Keratinocyte (primary cell): ENCODE data around the gene SLBP. TPM values are rescaled to one million over a fixed set of nuclear protein-coding genes. Genes with fewer than 3 reads are reported as not detected.

Experiments
- DNase-seq: peaks from one replicate; pipeline ENCODE4 v3.0.0-alpha.2; 2011; ENCODE audit warnings: low read depth, missing footprints, low spot score
- FAIRE-seq: peaks from 2 replicates; lab custom pipeline; 2011; peaks lifted over from hg19 to GRCh38; lab: Jason Lieb, UNC
- H2AFZ ChIP-seq: 2 replicates; pipeline ENCODE4 v1.6.0; 2012; ENCODE audit warnings: low read length, control low read depth, inconsistent platforms; ENCODE audit not compliant: control insufficient read depth
- H3K27ac ChIP-seq: 2 replicates; pipeline ENCODE4 v1.5.1; 2011; ENCODE audit warnings: low read length; ENCODE audit not compliant: control insufficient read depth, insufficient read depth
- H3K27me3 ChIP-seq: 3 replicates; pipeline ENCODE4 v1.6.0; 2011; ENCODE audit warnings: low read length; ENCODE audit not compliant: control insufficient read depth, insufficient read depth; ENCODE audit errors: extremely low read depth
- H3K36me3 ChIP-seq, 2 experiments: 2 replicates in 1 of 2; 3 replicates in 1 of 2; pipeline ENCODE4 v1.5.1; 2011; ENCODE audit warnings: low read length in 2 of 2, mild to moderate bottlenecking in 1 of 2; ENCODE audit not compliant: control insufficient read depth in 2 of 2, insufficient read depth in 2 of 2; ENCODE audit errors: extremely low read depth in 1 of 2
- H3K4me1 ChIP-seq: 3 replicates; pipeline ENCODE4 v1.5.1; 2011; ENCODE audit warnings: low read length; ENCODE audit not compliant: control insufficient read depth, insufficient read depth; ENCODE audit errors: extremely low read depth
- H3K4me2 ChIP-seq: 3 replicates; pipeline ENCODE4 v1.6.0; 2011; ENCODE audit warnings: low read depth, low read length; ENCODE audit not compliant: control insufficient read depth, insufficient read depth; ENCODE audit errors: extremely low read depth
- H3K4me3 ChIP-seq, 3 experiments: fragments of 200-600 bp in 1 of 3; sonication (generic) in 1 of 3; 2 replicates in 2 of 3; 3 replicates in 1 of 3; pipeline ENCODE4 v1.5.1; 2011 to 2016; ENCODE audit warnings: low read length in 3 of 3, mild to moderate bottlenecking in 3 of 3, control low read depth in 2 of 3, inconsistent platforms in 1 of 3, low read depth in 1 of 3, mixed read lengths in 1 of 3, mixed run types in 1 of 3, moderate library complexity in 1 of 3; ENCODE audit not compliant: control insufficient read depth in 2 of 3, insufficient read depth in 2 of 3; ENCODE audit errors: extremely low read depth in 1 of 3
- H3K79me2 ChIP-seq: 2 replicates; pipeline ENCODE4 v1.6.0; 2012; ENCODE audit warnings: low read length; ENCODE audit not compliant: control insufficient read depth, insufficient read depth
- H3K9ac ChIP-seq: 3 replicates; pipeline ENCODE4 v1.6.0; 2011; ENCODE audit warnings: low read length; ENCODE audit not compliant: control insufficient read depth, insufficient read depth; ENCODE audit errors: extremely low read depth
- H3K9me1 ChIP-seq: 3 replicates; pipeline ENCODE4 v1.6.0; 2011; ENCODE audit warnings: low read length; ENCODE audit not compliant: control insufficient read depth, insufficient read depth; ENCODE audit errors: extremely low read depth
- H3K9me3 ChIP-seq: 2 replicates; pipeline ENCODE4 v1.5.1; 2012; ENCODE audit warnings: low read depth, low read length; ENCODE audit not compliant: control insufficient read depth
- H4K20me1 ChIP-seq: 3 replicates; pipeline ENCODE4 v1.6.0; 2011; ENCODE audit warnings: low read length; ENCODE audit not compliant: control insufficient read depth, insufficient read depth; ENCODE audit errors: extremely low read depth
- EZH2 ChIP-seq: IDR thresholded peaks from one replicate; pipeline ENCODE4 v1.6.1; 2012; ENCODE audit warnings: inconsistent platforms, mild to moderate bottlenecking, low read length, moderate library complexity
- dilution Hi-C: fragments of 300-500 bp; cut with MboI; formaldehyde crosslinking; loops from one replicate; pipeline ENCODE4 v1.7.0; 2020; ENCODE audit warnings: low sequenced_read_pairs; ENCODE audit not compliant: extremely low pct_ligation_motif_present
- polyA plus RNA-seq, 5 experiments: library from polyadenylated mRNA; depleted of rRNA in 3 of 5; stranded (reverse) in 3 of 5; stranded (forward) in 1 of 5; unstranded in 1 of 5; fragments of >200 nt; gene quantifications; 1 replicate in 1 of 5; 2 replicates in 3 of 5; 3 replicates in 1 of 5; pipeline versions ENCODE4 v1.2.1 to v1.2.3, GENCODE V29; 2011 to 2012; ENCODE audit warnings: missing spikeins in 2 of 5, low read depth in 1 of 5, low replicate concordance in 1 of 5
- TF ChIP-seq, protein P1 (sequence below), 3 experiments: IDR thresholded peaks in 1 of 3; conservative IDR thresholded peaks in 1 of 3; optimal IDR thresholded peaks in 1 of 3; 2 replicates in 2 of 3; 3 replicates in 1 of 3; pipeline versions ENCODE3 to v1.5.1; 2011; ENCODE audit warnings: low read length in 3 of 3, mild to moderate bottlenecking in 3 of 3, moderate library complexity in 2 of 3, control low read depth in 1 of 3, inconsistent platforms in 1 of 3; ENCODE audit not compliant: insufficient read depth in 2 of 3; ENCODE audit errors: extremely low read depth in 1 of 3

SLBP gene
- polyA plus RNA-seq, 1 donor (not counting 4 experiments of a cell fraction or from before 2014, with no cell fraction given): 90.6 TPM

GRCh38 chr4:1660948-1661677 lies 51.0 kb downstream of the SLBP start:
- Histone ChIP-seq H2AFZ (no peak overlapping the region), H3K27ac (no peak overlapping the region), H3K4me2 (no peak overlapping the region), H3K36me3 (no peaks in the 10 kb centered on the region), H3K27me3 (no peaks in the 10 kb centered on the region), H3K79me2 (no peaks in the 10 kb centered on the region), H3K9me3 (no peaks in the 10 kb centered on the region), H3K4me3 (no peak overlapping the region), H3K9ac (no peak overlapping the region), H3K4me1 (no peaks in the 10 kb centered on the region), H4K20me1 (no peaks in the 10 kb centered on the region), H3K9me1 (no peaks in the 10 kb centered on the region)
- dilution Hi-C loops: no loop called here
- DNase-seq: no peak
- TF ChIP-seq, protein P1, sequence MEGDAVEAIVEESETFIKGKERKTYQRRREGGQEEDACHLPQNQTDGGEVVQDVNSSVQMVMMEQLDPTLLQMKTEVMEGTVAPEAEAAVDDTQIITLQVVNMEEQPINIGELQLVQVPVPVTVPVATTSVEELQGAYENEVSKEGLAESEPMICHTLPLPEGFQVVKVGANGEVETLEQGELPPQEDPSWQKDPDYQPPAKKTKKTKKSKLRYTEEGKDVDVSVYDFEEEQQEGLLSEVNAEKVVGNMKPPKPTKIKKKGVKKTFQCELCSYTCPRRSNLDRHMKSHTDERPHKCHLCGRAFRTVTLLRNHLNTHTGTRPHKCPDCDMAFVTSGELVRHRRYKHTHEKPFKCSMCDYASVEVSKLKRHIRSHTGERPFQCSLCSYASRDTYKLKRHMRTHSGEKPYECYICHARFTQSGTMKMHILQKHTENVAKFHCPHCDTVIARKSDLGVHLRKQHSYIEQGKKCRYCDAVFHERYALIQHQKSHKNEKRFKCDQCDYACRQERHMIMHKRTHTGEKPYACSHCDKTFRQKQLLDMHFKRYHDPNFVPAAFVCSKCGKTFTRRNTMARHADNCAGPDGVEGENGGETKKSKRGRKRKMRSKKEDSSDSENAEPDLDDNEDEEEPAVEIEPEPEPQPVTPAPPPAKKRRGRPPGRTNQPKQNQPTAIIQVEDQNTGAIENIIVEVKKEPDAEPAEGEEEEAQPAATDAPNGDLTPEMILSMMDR (optimal IDR thresholded peaks at IDR 0.05 in 1 of 3, IDR thresholded peaks at IDR 0.05 in 1 of 3, conservative IDR thresholded peaks at IDR 0.05 in 1 of 3; ENCODE audit: extremely low read depth in 1 of 3, insufficient read depth in 2 of 3, low read length in 3 of 3): no peak
- TF ChIP-seq EZH2: no peak
- no peak for FAIRE-seq

DNA sequence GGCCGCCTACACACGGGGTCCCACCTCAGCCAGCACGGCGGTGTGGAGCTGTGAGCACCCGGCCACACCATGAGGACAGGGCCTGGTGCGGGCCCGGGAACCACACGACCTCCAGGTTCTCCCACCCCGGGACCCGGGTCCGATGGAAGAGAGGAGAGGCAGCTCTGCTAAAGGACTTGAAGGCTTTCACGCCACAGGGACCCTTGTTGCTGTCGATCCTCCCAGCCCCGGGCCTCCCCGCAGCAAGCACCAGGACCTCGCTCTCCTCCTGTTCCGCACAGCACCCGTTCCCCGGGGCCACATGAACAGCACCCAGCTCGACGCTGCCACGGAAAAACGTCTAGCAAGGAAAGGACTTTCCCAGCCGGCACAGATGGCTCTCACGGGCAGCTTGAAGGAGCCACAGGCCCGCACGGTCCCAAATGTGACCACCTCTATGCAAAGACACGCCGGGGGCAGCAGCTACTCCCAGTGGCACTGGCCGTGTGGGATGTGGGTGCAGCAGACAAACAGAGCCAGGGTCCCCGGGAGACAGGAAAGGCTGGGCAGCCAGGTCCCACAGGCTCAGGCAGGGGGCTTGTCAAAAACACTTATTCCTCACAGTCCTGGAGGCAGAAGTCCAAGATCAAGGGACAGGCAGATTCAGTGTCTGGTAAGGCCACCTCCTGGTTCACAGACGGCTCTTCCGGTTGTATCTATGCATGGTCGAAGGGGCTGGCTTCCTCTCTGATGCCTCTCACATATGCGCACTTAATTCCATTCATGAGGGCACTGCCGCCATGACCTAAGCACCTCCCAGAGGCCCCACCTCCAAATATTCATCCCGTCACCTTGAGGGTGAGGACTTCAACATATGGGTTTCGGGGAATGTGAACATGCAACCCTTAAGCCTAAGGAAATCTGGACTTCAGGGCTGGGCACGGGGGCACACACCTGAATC lies 52.7 kb downstream of the SLBP start:
- Histone ChIP-seq H3K27ac (no peak overlapping the region), H3K9me3 (no peaks in the 10 kb centered on the region), H3K36me3 (no peaks in the 10 kb centered on the region), H3K4me3 (no peak overlapping the region), H3K9me1 (no peaks in the 10 kb centered on the region), H4K20me1 (no peaks in the 10 kb centered on the region), H2AFZ (no peak overlapping the region), H3K27me3 (no peaks in the 10 kb centered on the region), H3K4me2 (no peak overlapping the region), H3K79me2 (no peaks in the 10 kb centered on the region), H3K4me1 (no peaks in the 10 kb centered on the region), H3K9ac (no peak overlapping the region)
- FAIRE-seq: no peak
- DNase-seq: no peak
- dilution Hi-C loops: no loop called here
- TF ChIP-seq, protein P1 (optimal IDR thresholded peaks at IDR 0.05 in 1 of 3, IDR thresholded peaks at IDR 0.05 in 1 of 3, conservative IDR thresholded peaks at IDR 0.05 in 1 of 3; ENCODE audit: extremely low read depth in 1 of 3, insufficient read depth in 2 of 3, low read length in 3 of 3): no peak
- no peak for TF ChIP-seq EZH2
